HEK293 (cell line): ENCODE measurements around the gene SPEG.
A peak's percentile ranks its signal among the peaks of the same experiment; 100 is the strongest.

Experiments used
- BCL11A ChIP-seq: fragments of 450-650 bp; formaldehyde crosslinking; IDR thresholded peaks from 2 replicates; pipeline ENCODE4 v1.5.1; 2016; ENCODE audit warnings: low read depth, missing biosample characterization, missing genetic modification characterization
- GFI1B ChIP-seq: fragments of 450-650 bp; formaldehyde crosslinking; IDR thresholded peaks from 2 replicates; pipeline ENCODE4 v1.5.1; 2016; ENCODE audit warnings: missing biosample characterization, missing genetic modification characterization
- HOXA7 ChIP-seq: sonication (generic); formaldehyde crosslinking; IDR thresholded peaks from 2 replicates; pipeline ENCODE4 v1.8.1; 2022; ENCODE audit warnings: missing genetic modification reagents, borderline replicate concordance
- KLF16 ChIP-seq: fragments of 450-650 bp; formaldehyde crosslinking; IDR thresholded peaks from 2 replicates; pipeline ENCODE4 v1.5.1; 2017; ENCODE audit warnings: missing biosample characterization, missing genetic modification characterization
- MZF1 ChIP-seq: fragments of 450-650 bp; formaldehyde crosslinking; IDR thresholded peaks from 2 replicates; pipeline ENCODE4 v1.5.1; 2017; ENCODE audit warnings: missing biosample characterization, missing genetic modification characterization, borderline replicate concordance
- SCRT2 ChIP-seq: fragments of 450-650 bp; formaldehyde crosslinking; IDR thresholded peaks from 2 replicates; pipeline ENCODE4 v1.5.1; 2016; ENCODE audit warnings: missing biosample characterization, missing genetic modification characterization
- SP2 ChIP-seq: fragments of 450-650 bp; formaldehyde crosslinking; IDR thresholded peaks from 2 replicates; pipeline ENCODE4 v1.5.1; 2016; ENCODE audit warnings: missing biosample characterization, missing genetic modification characterization
- ZNF112 ChIP-seq: fragments of 450-650 bp; formaldehyde crosslinking; IDR thresholded peaks from 2 replicates; pipeline ENCODE4 v1.5.0; 2017; ENCODE audit warnings: missing biosample characterization, missing genetic modification characterization
- ZNF302 ChIP-seq: fragments of 450-650 bp; formaldehyde crosslinking; IDR thresholded peaks from 2 replicates; pipeline ENCODE4 v1.5.1; 2016; ENCODE audit warnings: missing biosample characterization, missing genetic modification characterization, low read depth
- ZNF398 ChIP-seq: fragments of 450-650 bp; formaldehyde crosslinking; IDR thresholded peaks from 2 replicates; pipeline ENCODE4 v1.5.1; 2017; ENCODE audit warnings: missing biosample characterization, missing genetic modification characterization
- TF ChIP-seq, protein P1 (sequence below): fragments of 450-650 bp; formaldehyde crosslinking; IDR thresholded peaks from 2 replicates; pipeline ENCODE4 v1.5.1; 2016; ENCODE audit warnings: missing biosample characterization, missing genetic modification characterization

GRCh38 chr2:219513787-219514186 is 79.1 kb downstream of the SPEG start:
- TF ChIP-seq SP2 (tag by site-specific recombination), result no peak
- no peak for TF ChIP-seq HOXA7
- no peak for TF ChIP-seq ZNF398 (tag by site-specific recombination)
- TF ChIP-seq ZNF302 (tag by site-specific recombination), result no peak
- TF ChIP-seq, protein P1, sequence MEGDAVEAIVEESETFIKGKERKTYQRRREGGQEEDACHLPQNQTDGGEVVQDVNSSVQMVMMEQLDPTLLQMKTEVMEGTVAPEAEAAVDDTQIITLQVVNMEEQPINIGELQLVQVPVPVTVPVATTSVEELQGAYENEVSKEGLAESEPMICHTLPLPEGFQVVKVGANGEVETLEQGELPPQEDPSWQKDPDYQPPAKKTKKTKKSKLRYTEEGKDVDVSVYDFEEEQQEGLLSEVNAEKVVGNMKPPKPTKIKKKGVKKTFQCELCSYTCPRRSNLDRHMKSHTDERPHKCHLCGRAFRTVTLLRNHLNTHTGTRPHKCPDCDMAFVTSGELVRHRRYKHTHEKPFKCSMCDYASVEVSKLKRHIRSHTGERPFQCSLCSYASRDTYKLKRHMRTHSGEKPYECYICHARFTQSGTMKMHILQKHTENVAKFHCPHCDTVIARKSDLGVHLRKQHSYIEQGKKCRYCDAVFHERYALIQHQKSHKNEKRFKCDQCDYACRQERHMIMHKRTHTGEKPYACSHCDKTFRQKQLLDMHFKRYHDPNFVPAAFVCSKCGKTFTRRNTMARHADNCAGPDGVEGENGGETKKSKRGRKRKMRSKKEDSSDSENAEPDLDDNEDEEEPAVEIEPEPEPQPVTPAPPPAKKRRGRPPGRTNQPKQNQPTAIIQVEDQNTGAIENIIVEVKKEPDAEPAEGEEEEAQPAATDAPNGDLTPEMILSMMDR (tag by site-specific recombination), result no peak
- no peak for TF ChIP-seq ZNF112 (tag by site-specific recombination)
- TF ChIP-seq SCRT2 (tag by site-specific recombination), result peak; percentile 94
- TF ChIP-seq KLF16 (tag by site-specific recombination), result no peak
- TF ChIP-seq BCL11A (tag by site-specific recombination), result no peak
- no peak for TF ChIP-seq MZF1
- no peak for TF ChIP-seq GFI1B
